Activated gamma-delta T cell (primary cell): ENCODE results near the gene ACOX1.

Experiments
- DNase-seq: peaks from one replicate; lab custom pipeline; 2025; lab: John Stamatoyannopoulos, UW

The ACOX1 gene

DNA sequence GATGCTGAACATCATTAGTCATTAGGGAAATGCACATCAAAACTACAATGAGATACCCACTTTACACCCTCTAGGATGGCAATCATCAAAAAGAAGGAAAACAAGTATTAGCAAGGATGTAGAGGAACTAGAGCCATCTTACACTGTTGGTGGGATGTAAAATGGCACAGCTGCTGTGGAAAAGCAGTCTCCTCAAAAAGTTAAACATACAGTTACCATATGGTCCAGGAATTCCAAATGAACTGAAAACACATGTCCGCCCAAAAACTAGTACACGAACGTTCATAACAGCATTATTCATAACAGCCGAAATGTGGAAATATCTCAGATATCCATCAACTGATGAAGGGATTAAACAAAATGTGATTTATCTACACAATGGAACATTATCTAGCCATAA lies 45.2 kb downstream of the ACOX1 start:
- no peak for DNase-seq

DNA sequence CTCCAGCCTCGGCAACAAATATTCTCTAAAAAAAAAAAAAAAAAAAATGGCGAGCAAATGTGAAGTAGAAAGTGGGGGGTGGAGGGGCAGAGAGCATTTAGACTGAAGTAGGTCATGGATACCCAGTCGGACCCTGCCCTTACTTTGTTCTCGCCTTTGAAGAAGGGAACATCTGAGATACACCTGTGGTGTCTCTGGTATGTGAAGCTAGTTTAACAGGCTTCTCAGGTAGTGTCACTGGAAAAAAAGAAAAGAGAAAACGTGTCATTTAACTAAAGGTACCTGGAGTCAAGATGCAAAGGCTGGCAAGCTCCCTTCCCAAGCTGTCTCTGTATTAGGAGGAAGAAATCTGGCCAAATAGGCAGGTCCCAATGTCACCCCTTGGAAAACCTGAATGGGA lies 46.1 kb downstream of the ACOX1 start:
- DNase-seq, result no peak

DNA sequence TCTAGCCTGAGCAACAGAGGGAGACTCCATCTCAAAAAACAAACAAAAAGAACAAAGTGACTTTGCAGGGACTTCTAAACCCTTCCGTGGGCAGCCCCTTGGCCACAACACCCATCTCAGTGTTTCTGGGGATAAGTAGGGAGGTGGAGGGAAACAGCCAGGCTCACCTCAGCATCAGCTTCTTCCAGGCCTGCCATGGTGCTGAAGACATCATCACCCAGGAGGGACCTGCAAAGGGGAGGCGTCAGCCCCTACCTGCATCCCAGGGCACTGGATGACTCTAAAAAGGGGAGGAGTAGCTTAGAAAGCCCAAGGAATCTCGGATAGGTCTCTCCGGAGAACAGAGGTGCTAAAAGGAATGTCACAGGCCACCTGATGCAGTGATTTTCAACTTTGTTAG lies 47.9 kb downstream of the ACOX1 start:
- no peak for DNase-seq

DNA sequence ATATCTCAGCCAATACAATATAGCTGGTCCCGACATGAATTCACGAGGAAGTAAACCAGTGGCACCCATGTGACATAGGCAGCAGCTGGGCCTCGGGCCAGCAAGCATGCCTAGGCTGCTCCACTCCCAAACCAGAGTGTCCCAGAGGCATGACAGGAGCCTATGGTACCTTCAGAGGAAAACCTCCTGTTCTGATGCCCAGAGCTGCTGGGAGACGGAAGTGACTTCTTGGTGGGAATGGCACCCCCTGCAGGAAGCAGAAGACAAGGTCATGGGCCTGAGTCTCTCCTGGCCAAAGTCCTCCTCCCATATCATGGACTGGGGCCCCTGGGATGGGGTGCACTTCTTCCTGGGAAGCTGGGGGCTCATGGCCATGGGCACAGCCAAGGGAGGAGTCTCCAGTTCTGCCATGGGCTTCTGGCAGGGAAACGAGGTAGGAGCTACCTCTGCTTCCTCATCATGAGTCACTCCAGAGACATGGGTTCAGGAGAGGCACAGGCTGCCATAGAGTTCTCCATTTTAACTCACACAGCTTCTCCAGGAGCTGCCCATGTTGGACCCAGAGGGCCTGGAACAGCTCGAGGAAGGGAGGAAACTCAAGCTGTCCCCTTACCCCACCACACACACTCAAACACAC lies 51.6 kb downstream of the ACOX1 start:
- DNase-seq, result no peak

- DNase-seq, result no peak
These were observed 52.5 kb downstream of the ACOX1 start for GRCh38 chr17:75926456-75926855.

DNA sequence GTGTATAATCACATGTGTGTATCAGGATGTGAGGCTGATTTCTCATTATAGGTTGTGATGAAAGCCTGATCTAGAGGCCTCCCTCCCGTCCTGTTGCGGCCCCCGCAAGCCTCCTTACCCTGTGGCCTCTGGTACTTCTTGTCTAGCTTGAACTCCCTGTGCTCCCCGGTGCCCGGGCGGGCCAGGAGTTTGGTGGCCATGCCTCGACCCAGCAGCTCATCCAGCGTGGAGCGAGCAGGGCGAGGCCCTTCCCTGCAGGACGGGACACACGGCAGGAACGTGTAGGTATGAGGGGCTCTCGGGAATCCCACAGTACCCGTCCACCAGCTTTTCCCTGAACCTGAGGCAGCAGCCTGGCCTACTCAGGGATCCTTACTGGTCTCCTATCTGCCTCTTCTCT lies 53.1 kb downstream of the ACOX1 start:
- no peak for DNase-seq

DNA sequence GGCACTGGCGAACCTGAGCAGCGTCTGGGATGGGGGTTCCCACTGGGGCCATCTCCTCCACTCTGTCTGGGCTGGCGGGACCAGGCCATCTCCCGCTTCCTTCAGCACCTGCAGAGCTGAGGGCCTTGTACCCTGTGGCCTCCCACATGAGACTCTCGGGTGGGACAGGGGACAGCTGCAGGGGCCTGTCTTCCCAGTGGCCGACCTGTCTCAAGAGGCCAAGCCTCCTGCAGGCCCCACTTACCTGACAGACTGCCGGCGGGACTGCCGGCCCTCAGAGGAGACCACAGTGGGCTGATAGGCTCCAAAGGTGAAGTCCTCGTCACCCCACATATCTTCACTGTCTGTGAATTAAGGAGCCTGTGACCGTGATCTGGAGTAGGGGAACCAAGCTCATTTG lies 53.9 kb downstream of the ACOX1 start:
- DNase-seq, result no peak

DNA sequence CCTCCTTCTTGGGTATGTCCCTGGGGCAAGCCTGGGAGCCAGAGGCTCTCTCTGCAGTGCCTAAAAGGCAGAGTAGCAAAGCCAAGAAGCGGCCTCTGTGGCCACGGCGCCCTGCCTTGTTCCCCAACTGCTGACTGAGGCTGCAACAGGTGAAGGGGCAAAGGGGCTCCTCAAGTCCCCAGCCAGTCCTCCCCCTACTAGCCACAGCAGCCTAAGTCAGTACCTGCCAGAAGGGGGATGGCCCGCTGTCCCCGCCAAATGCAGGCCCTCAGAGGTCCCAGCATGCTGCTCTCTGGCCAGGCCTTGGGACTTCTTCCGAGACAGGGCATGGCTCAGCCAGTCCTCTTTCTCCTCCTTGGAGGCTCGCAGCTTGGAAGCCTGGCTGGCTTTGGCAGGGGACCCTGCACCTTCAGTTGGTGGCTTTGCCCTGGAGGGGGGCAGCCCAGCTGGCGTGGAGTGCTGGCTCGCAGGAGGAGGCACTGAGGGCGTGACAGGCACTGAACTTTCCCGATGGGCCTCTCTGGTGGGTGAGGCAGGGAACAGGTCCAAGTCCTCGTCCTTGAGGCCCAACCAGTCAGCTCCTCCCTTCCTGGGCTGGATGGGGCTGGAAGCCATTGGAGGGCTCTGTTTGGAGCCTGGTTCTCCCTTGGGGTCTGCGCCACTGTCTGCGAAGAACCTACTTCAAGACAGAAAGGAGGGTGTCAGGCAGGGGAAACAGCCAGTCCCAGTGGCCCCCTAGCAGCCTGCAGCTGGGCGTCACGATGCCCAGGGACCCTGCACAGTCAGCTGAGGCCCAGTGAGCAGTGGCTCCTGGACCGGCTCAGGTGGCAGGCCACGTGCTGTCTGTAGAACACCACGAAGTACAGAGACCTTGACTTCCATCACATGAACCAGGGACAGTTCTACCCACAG lies 55.7 kb downstream of the ACOX1 start:
- no peak for DNase-seq

DNA sequence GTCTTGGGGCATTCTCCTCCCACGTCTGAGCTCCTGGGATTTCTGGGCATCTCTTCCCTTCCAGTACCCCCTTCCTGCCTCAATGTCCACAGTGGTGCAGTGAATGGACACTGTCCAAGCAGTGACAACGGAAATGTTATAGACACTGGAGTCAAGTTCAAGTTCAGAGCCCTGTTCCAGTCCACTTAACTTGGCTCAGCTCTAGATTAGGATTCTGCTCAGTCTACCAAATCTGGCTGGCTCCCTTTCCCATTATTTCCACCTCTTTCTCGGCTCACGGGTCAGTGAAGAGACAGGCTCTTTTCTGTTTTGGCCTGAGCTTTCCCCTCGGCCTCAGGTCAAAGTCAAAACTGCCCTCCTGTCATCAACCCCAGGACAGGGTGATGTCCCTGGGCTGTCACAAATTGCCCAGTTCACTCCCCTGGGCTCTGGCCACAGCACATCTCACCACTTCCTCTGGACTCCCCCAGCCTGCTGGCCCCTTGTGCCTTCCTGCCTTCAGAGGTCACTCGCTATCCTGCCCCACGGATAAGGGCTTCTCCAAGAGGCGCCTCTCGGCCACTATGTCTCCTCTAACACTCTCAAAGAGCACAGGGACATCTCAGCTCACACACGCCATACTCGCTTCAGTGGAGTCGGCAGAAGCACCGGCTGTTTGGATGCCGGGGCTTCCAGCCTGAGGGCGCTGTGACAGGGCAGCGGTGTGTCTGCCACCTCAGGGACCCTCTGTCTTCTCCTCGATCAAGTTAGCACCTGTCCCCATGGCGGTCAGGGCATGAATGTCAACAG lies 56.6 kb downstream of the ACOX1 start:
- no peak for DNase-seq

GRCh38 chr17:75921596-75921995 lies 57.4 kb downstream of the ACOX1 start:
- no peak for DNase-seq

GRCh38 chr17:75920045-75920560 lies 58.9 kb downstream of the ACOX1 start:
- no peak for DNase-seq

DNA sequence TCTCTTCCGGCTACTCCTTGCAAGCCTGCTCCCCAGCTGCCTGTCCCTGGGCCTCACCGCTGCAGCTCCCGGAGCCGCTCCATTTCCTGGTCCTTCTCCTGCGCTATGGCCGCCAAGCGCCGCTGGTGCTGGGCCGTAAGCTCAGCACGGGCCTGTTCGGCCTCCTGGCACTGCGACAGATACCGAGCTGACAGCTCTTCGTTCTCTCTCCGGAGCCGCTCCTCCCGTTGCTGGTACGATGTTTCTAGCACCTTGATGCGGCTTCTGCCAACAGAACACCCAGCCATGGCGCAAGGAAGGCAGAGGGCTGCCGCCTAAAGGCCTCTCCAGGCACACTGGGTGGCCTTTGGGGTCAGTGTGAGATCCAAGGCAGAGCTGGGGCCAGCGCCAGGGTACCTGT lies 59.4 kb downstream of the ACOX1 start:
- no peak for DNase-seq

GRCh38 chr17:75917917-75918445 lies 61.0 kb downstream of the ACOX1 start:
- DNase-seq, result no peak

DNA sequence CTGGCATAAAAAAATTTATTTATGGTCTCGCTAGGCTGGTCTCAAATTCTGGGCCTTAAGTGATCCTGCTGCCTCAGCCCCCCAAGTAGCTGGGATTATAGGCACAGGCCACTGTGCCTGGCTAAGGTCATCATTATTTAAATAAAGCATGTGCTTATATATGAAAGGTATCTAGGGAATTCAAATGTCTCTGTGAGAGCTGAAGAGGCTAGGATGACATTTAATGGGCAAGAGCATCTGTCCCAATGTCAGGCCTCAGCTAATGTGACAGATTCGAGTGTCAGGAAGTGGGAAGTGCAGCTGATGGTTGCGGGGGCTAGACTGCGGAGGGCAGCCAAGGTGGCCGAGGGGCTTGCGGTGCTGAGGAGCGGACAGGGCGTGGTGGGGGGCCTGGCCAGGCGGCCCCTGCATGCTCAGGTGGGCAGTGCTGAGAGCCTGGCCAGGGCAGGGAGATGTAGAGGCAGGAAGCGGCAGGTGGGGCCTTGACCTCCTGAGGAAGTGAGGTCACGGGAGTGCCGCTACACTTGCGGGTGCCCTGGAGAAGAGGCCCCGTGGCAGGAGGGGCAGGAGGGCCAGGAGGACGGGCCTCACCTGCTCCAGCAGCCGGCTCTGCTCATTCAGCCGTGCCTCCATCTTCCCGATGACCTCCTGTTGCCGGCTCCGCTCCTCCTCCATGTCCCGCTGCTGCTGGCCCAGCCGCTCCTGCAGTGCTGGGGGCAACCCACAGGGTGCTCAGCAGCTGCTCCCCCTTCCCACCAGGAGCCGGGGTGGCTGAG lies 61.6 kb downstream of the ACOX1 start:
- no peak for DNase-seq

- no peak for DNase-seq
These were observed 63.7 kb downstream of the ACOX1 start for GRCh38 chr17:75915268-75915667.

GRCh38 chr17:75914643-75915267 lies 64.2 kb downstream of the ACOX1 start:
- DNase-seq, result no peak

DNA sequence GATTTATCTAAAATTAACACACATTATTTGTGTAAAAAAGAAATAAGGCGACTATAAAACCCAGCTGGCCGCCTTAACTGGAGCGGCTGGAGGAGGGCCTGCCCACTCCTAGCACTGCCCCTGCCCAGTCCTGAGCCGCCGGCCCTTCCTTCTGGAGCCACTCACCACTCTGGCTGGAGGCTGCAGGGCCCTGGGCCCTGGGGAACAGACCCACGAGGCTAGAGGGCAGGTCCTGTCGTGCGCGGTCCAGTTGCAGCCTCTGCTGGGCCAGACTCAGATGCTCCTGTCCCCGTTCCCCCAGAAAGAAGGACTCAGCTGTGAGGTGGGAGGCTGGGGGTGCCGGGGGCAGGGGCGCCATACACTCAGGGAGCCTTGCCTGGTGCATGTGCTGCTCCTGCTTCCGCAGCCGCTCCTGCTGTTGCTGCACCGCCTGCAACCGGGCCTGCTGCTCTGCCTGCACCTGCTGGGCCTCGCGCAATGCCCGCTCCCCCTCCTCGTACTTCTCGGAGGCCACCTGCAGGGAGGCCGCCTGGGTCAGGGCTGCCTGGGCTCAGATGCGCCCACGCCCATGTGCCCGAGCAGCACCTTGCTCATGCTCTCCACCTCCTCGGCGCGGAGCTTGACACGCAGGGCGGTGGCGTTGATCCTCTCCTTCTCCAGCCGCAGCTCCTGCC lies 65.3 kb downstream of the ACOX1 start:
- DNase-seq, result no peak

GRCh38 chr17:75910699-75911098 lies 68.3 kb downstream of the ACOX1 start:
- no peak for DNase-seq

GRCh38 chr17:75909812-75910274 lies 69.1 kb downstream of the ACOX1 start:
- DNase-seq, result no peak
